ENCODE data around the gene PYURF. TPM values are rescaled to one million over a fixed set of nuclear protein-coding genes. Genes with fewer than 3 reads are reported as not detected.

The PYURF gene
- total RNA-seq, result 47.4 and 53.5 TPM in 2 replicates

- intact Hi-C loops (cut with micrococcal nuclease), result loop anchor here (1.0 to 10.0 kb wide), 8 partner anchors 66 to 849 kb away; partner anchors contain the start of genes HERC3, HERC5, PKD2 and PPM1K
Measured at GRCh38 chr4:88523325-88524129, at the start of gene PYURF. Gene PYURF, minus strand, starts transcription at chr4:88523776. Its CDS starts 76 bp downstream, at chr4:88523700.

GRCh38 chr4:88570001-88570400, 46.4 kb upstream of the PYURF start:
- intact Hi-C loops (cut with micrococcal nuclease), result no loop called here

GRCh38 chr4:88567591-88567990, 44.0 kb upstream of the PYURF start:
- intact Hi-C loops (cut with micrococcal nuclease), result no loop called here

- intact Hi-C loops (cut with micrococcal nuclease), result no loop called here
Measured at GRCh38 chr4:88549815-88550214, 26.2 kb upstream of the PYURF start.

GRCh38 chr4:88539322-88540068, 15.9 kb upstream of the PYURF start:
- intact Hi-C loops (cut with micrococcal nuclease), result loop anchor here (1.0 kb wide), 4 partner anchors 13 to 485 kb away; no protein-coding TSS in a partner anchor

GRCh38 chr4:88537709-88538108, 14.1 kb upstream of the PYURF start:
- intact Hi-C loops (cut with micrococcal nuclease), result no loop called here

- intact Hi-C loops (cut with micrococcal nuclease), result no loop called here
Measured at GRCh38 chr4:88535090-88535755, 11.6 kb upstream of the PYURF start.

- intact Hi-C loops (cut with micrococcal nuclease), result no loop called here
Measured at GRCh38 chr4:88533937-88534750, 10.6 kb upstream of the PYURF start.

- intact Hi-C loops (cut with micrococcal nuclease), result no loop called here
Measured at GRCh38 chr4:88533088-88533790, 9.7 kb upstream of the PYURF start.

- intact Hi-C loops (cut with micrococcal nuclease), result no loop called here
Measured at GRCh38 chr4:88531549-88531948, 8.0 kb upstream of the PYURF start.

GRCh38 chr4:88528861-88529260, 5.3 kb upstream of the PYURF start:
- intact Hi-C loops (cut with micrococcal nuclease), result loop anchor here (10.0 kb wide), 1 partner anchor 854 kb away; no protein-coding TSS in a partner anchor

GRCh38 chr4:88527787-88528186, 4.2 kb upstream of the PYURF start:
- intact Hi-C loops (cut with micrococcal nuclease), result loop anchor here (2.0 to 10.0 kb wide), 2 partner anchors 265 to 853 kb away; no protein-coding TSS in a partner anchor

- intact Hi-C loops (cut with micrococcal nuclease), result loop anchor here (1.0 to 10.0 kb wide), 9 partner anchors 13 to 852 kb away; partner anchors contain the start of gene NAP1L5
Measured at GRCh38 chr4:88526221-88526815, 2.7 kb upstream of the PYURF start.

GRCh38 chr4:88524171-88524570, 595 bp upstream of the PYURF start:
- intact Hi-C loops (cut with micrococcal nuclease), result loop anchor here (2.0 to 10.0 kb wide), 3 partner anchors 587 to 849 kb away; partner anchors contain the start of gene TIGD2

- intact Hi-C loops (cut with micrococcal nuclease), result loop anchor here (1.0 to 10.0 kb wide), 8 partner anchors 66 to 848 kb away; partner anchors contain the start of genes HERC3, HERC5, PKD2 and PPM1K
Measured at GRCh38 chr4:88522702-88523324, 763 bp downstream of the PYURF start.

- intact Hi-C loops (cut with micrococcal nuclease), result loop anchor here (5.0 kb wide), 2 partner anchors 362 to 667 kb away; partner anchors contain the start of gene ABCG2
Measured at GRCh38 chr4:88518911-88519310, 4.7 kb downstream of the PYURF start.

- intact Hi-C loops (cut with micrococcal nuclease), result loop anchor here (5.0 kb wide), 2 partner anchors 361 to 666 kb away; partner anchors contain the start of gene ABCG2
Measured at GRCh38 chr4:88517825-88518224, 5.8 kb downstream of the PYURF start.

GRCh38 chr4:88516746-88517145, 6.8 kb downstream of the PYURF start:
- intact Hi-C loops (cut with micrococcal nuclease), result loop anchor here (5.0 kb wide), 2 partner anchors 359 to 664 kb away; partner anchors contain the start of gene ABCG2
